Smooth muscle cell (in vitro differentiated cells): ENCODE measurements around the gene CKLF. TPM values are rescaled to one million over a fixed set of nuclear protein-coding genes. Genes with fewer than 3 reads are reported as not detected.
A peak's percentile ranks its signal among the peaks of the same experiment; 100 is the strongest.

Experiments
- DNase-seq: peaks from one replicate; lab custom pipeline; 2025; ENCODE audit not compliant: unreplicated experiment; lab: John Stamatoyannopoulos, UW
- H2AFZ ChIP-seq: fragments of 200-600 bp; sonication (generic); 2 replicates; pipeline ENCODE4 v1.6.0; 2016; ENCODE audit warnings: antibody characterized with exemption, low read depth, mild to moderate bottlenecking
- H3F3A ChIP-seq: fragments of 200-600 bp; sonication (generic); 2 replicates; pipeline ENCODE4 v1.6.0; 2017; ENCODE audit warnings: antibody characterized with exemption, low read depth
- H3K27ac ChIP-seq: fragments of 200-600 bp; sonication (generic); 2 replicates; pipeline ENCODE4 v1.5.1; 2016; ENCODE audit warnings: low read depth, mild to moderate bottlenecking
- H3K27me3 ChIP-seq: fragments of 200-600 bp; sonication (generic); 2 replicates; pipeline ENCODE4 v1.6.1; 2016; ENCODE audit warnings: low read depth, mild to moderate bottlenecking
- H3K36me3 ChIP-seq: fragments of 200-600 bp; sonication (generic); 2 replicates; pipeline ENCODE4 v1.5.1; 2016; ENCODE audit warnings: low read depth
- H3K4me1 ChIP-seq: fragments of 200-600 bp; sonication (generic); 2 replicates; pipeline ENCODE4 v1.5.1; 2016; ENCODE audit warnings: low read depth
- H3K4me2 ChIP-seq: fragments of 200-600 bp; sonication (generic); 2 replicates; pipeline ENCODE4 v1.6.0; 2016; ENCODE audit warnings: mild to moderate bottlenecking
- H3K4me3 ChIP-seq: fragments of 200-600 bp; sonication (generic); 2 replicates; pipeline ENCODE4 v1.5.1; 2016; ENCODE audit warnings: mild to moderate bottlenecking
- H3K79me2 ChIP-seq: fragments of 200-600 bp; sonication (generic); 2 replicates; pipeline ENCODE4 v1.6.0; 2016; ENCODE audit warnings: low read depth, mild to moderate bottlenecking
- H3K9ac ChIP-seq: fragments of 200-600 bp; sonication (generic); 2 replicates; pipeline ENCODE4 v1.6.0; 2016; ENCODE audit warnings: low read depth
- H3K9me3 ChIP-seq: fragments of 200-600 bp; sonication (generic); replicated peaks from 2 replicates; pipeline ENCODE4 v1.5.1; 2016; ENCODE audit warnings: low read depth
- H4K20me1 ChIP-seq: fragments of 200-600 bp; sonication (generic); 2 replicates; pipeline ENCODE4 v1.6.0; 2016; ENCODE audit warnings: low read depth
- CTCF ChIP-seq: fragments of 200-600 bp; sonication (generic); IDR thresholded peaks from 2 replicates; pipeline ENCODE4 v1.5.1; 2017; ENCODE audit warnings: borderline replicate concordance, mild to moderate bottlenecking, antibody characterized with exemption; ENCODE audit not compliant: insufficient read depth, poor library complexity, severe bottlenecking
- WGBS: methylation state at CpG from one replicate; pipeline ENCODE4 v1.1.7; 2016; ENCODE audit warnings: low lambda C conversion rate; 5-methylcytosine and 5-hydroxymethylcytosine counted together
- polyA plus RNA-seq: library from polyadenylated mRNA; unstranded; fragments of >200 nt; fragmentation: Nextera tagmentation; extraction: Ambion mirVana; gene quantifications from 2 replicates; pipeline ENCODE4 v1.2.1, GENCODE V29; 2016
- total RNA-seq: library from RNA; depleted of rRNA; stranded (reverse); fragments of >200 nt; gene quantifications from 2 replicates; pipeline ENCODE4 v1.2.3, GENCODE V29; 2014

CKLF gene
- total and polyA plus RNA-seq, 2 experiments from 2014 or later = 61.5 to 78.1 TPM

GRCh38 chr16:66510298-66510697, 42.1 kb upstream of the CKLF start:
- Histone ChIP-seq H3K27ac (no peak overlapping the region), H3F3A (no peaks in the 10 kb centered on the region), H2AFZ (no peak overlapping the region), H3K4me1 (peaks cover 22% of the 10 kb centered on the region), H3K9me3 (no peaks in the 10 kb centered on the region), H3K27me3 (no peaks in the 10 kb centered on the region), H3K79me2 (no peaks in the 10 kb centered on the region), H3K4me3 (no peak overlapping the region), H3K4me2 (no peak overlapping the region), H3K9ac (no peak overlapping the region), H3K36me3 (no peaks in the 10 kb centered on the region), H4K20me1 (no peaks in the 10 kb centered on the region)
- no peak for TF ChIP-seq CTCF
- WGBS = 89% methylated on average over 5 of the region's 5 CpGs
- no peak for DNase-seq

GRCh38 chr16:66510711-66511601, 41.4 kb upstream of the CKLF start:
- Histone ChIP-seq H4K20me1 (no peaks in the 10 kb centered on the region), H3K9me3 (no peaks in the 10 kb centered on the region), H3K27me3 (no peaks in the 10 kb centered on the region), H3K27ac (peak overlapping the region; percentile 84), H3K4me2 (peak overlapping the region; percentile 14), H3K36me3 (no peaks in the 10 kb centered on the region), H3K79me2 (no peaks in the 10 kb centered on the region), H3K4me1 (peaks cover 22% of the 10 kb centered on the region), H2AFZ (no peak overlapping the region), H3F3A (no peaks in the 10 kb centered on the region), H3K4me3 (no peak overlapping the region), H3K9ac (peak overlapping the region; percentile 31)
- WGBS = 95% methylated on average over 12 of the region's 12 CpGs
- no peak for TF ChIP-seq CTCF
- DNase-seq = no peak

GRCh38 chr16:66511602-66512271, 40.6 kb upstream of the CKLF start:
- H3K9ac ChIP-seq = peak overlapping the region; percentile 44
- peak overlapping the region; percentile 50 for H3K4me2 ChIP-seq

More at GRCh38 chr16:66511602-66512271, 40.6 kb upstream of the CKLF start:
- TF ChIP-seq CTCF = peak; percentile 5
- no peaks in the 10 kb centered on the region for H3K9me3 ChIP-seq
- peak overlapping the region; percentile 84 for H3K27ac ChIP-seq
- WGBS = 62% methylated on average over 13 of the region's 13 CpGs
- no peak overlapping the region for H3K4me3 ChIP-seq
- peaks cover 26% of the 10 kb centered on the region for H3K4me1 ChIP-seq
- H3K27me3 ChIP-seq = no peaks in the 10 kb centered on the region
- H3K36me3 ChIP-seq = no peaks in the 10 kb centered on the region
- no peaks in the 10 kb centered on the region for H3F3A ChIP-seq
- DNase-seq = no peak
- no peaks in the 10 kb centered on the region for H3K79me2 ChIP-seq
- no peaks in the 10 kb centered on the region for H4K20me1 ChIP-seq
- no peak overlapping the region for H2AFZ ChIP-seq
